Activated CD4-positive, alpha-beta T cell treated with anti-CD3 and anti-CD28 coated beads, Interleukin-2, amount 50 U/mL, for 48 hours (primary cell): ENCODE results near the gene FZD10.

Experiments used
- DNase-seq, 2 experiments: peaks; one replicate each; pipeline ENCODE4 v3.0.0-alpha.2; 2020

The FZD10 gene

GRCh38 chr12:130214686-130215395 lies 52.6 kb downstream of the FZD10 start:
- no peak for DNase-seq
